IMR-90 (cell line): ENCODE data around the gene RNASE7. TPM values are rescaled to one million over a fixed set of nuclear protein-coding genes. Genes with fewer than 3 reads are reported as not detected.
"Not testable (repeated sequence)": the region's sequence is repeated elsewhere in the genome, so short reads cannot be mapped to it uniquely, and the experiment has no call there.

Source experiments
- ATAC-seq: fragments of 200-7000 bp; cut with Tn5 transposase; 2 replicates; pipeline ENCODE4 v1.9.1; 2020; ENCODE audit warnings: low read depth, mild to moderate bottlenecking, moderate library complexity
- BruUV-seq: library from RNA; stranded (reverse); fragments of 400-500 nt; replicated peaks from 2 replicates; lab custom pipeline; 2021; lab: Mats Ljungman, UMichigan
- CTCF ChIA-PET: fragments of 300-600 bp; formaldehyde crosslinking; extraction: SDS; loops from one replicate; lab custom pipeline; 2021; ENCODE audit warnings: antibody characterized with exemption; lab: Yijun Ruan, JAX
- POLR2A ChIA-PET: fragments of 300-600 bp; sonication (Branson Sonifier 250); formaldehyde crosslinking; loops from one replicate; lab custom pipeline; 2022; ENCODE audit warnings: antibody characterized with exemption; ENCODE audit not compliant: unreplicated experiment; lab: Charles Lee
- DNase-seq: peaks from one replicate; pipeline ENCODE4 v3.0.0; 2013
- H2AFZ ChIP-seq: replicated peaks from 2 replicates; pipeline ENCODE3; 2013; ENCODE audit warnings: low read length, mild to moderate bottlenecking; ENCODE audit not compliant: poor library complexity
- H2AK5ac ChIP-seq: 2 replicates; pipeline ENCODE4 v1.6.1; 2013; ENCODE audit warnings: low read depth, low read length, inconsistent platforms
- H2AK9ac ChIP-seq: replicated peaks from 2 replicates; pipeline ENCODE3; 2013; ENCODE audit warnings: mild to moderate bottlenecking, low read depth, low read length, moderate library complexity; ENCODE audit not compliant: poor library complexity
- H2BK120ac ChIP-seq: 2 replicates; pipeline ENCODE4 v1.6.1; 2013; ENCODE audit warnings: low read depth, low read length, inconsistent platforms
- H2BK15ac ChIP-seq: 3 replicates; pipeline ENCODE4 v1.6.1; 2013; ENCODE audit warnings: low read depth, low read length, inconsistent platforms
- H2BK20ac ChIP-seq: 2 replicates; pipeline ENCODE4 v1.6.1; 2013; ENCODE audit warnings: low read depth, mild to moderate bottlenecking, inconsistent platforms, low read length, moderate library complexity
- H2BK5ac ChIP-seq: 2 replicates; pipeline ENCODE4 v1.6.1; 2013; ENCODE audit warnings: mild to moderate bottlenecking, low read depth, low read length, inconsistent platforms; ENCODE audit not compliant: poor library complexity, severe bottlenecking
- H3K14ac ChIP-seq: replicated peaks from 2 replicates; pipeline ENCODE4 v1.6.1; 2013; ENCODE audit warnings: low read depth, low read length, inconsistent platforms
- H3K18ac ChIP-seq: 2 replicates; pipeline ENCODE4 v1.6.1; 2013; ENCODE audit warnings: low read depth, low read length, control low read depth
- H3K23ac ChIP-seq: 2 replicates; pipeline ENCODE4 v1.6.1; 2013; ENCODE audit warnings: low read depth, low read length, inconsistent platforms
- H3K27ac ChIP-seq: 2 replicates; pipeline ENCODE4 v1.5.1; 2013; ENCODE audit warnings: mild to moderate bottlenecking, control low read depth, low read length; ENCODE audit not compliant: insufficient read depth
- H3K27me3 ChIP-seq: 2 replicates; pipeline ENCODE4 v1.6.1; 2013; ENCODE audit warnings: low read length; ENCODE audit not compliant: control insufficient read depth, insufficient read depth
- H3K36me3 ChIP-seq: 2 replicates; pipeline ENCODE4 v1.6.1; 2013; ENCODE audit warnings: low read length, mixed read lengths; ENCODE audit not compliant: control insufficient read depth, insufficient read depth
- H3K4ac ChIP-seq: 2 replicates; pipeline ENCODE4 v1.6.1; 2013; ENCODE audit warnings: low read depth, low read length, inconsistent platforms
- H3K4me1 ChIP-seq: 2 replicates; pipeline ENCODE4 v1.6.1; 2013; ENCODE audit warnings: low read length, mixed read lengths; ENCODE audit not compliant: control insufficient read depth, insufficient read depth
- H3K4me2 ChIP-seq: 2 replicates; pipeline ENCODE4 v1.6.1; 2013; ENCODE audit warnings: low read depth, mild to moderate bottlenecking, control low read depth, low read length, moderate library complexity
- H3K4me3 ChIP-seq: 2 replicates; pipeline ENCODE4 v1.5.1; 2013; ENCODE audit warnings: low read depth, mild to moderate bottlenecking, control low read depth, low read length, moderate library complexity; ENCODE audit not compliant: insufficient read depth
- H3K56ac ChIP-seq: 2 replicates; pipeline ENCODE4 v1.6.1; 2013; ENCODE audit warnings: low read length, inconsistent platforms; ENCODE audit not compliant: insufficient read depth; ENCODE audit errors: extremely low read depth
- H3K79me1 ChIP-seq, 2 experiments: 2 replicates each; pipeline ENCODE4 v1.6.1; 2013; ENCODE audit warnings: low read length in 2 of 2, inconsistent platforms in 1 of 2, low read depth in 1 of 2
- H3K9ac ChIP-seq: 2 replicates; pipeline ENCODE4 v1.6.1; 2013; ENCODE audit warnings: low read depth, low read length, control low read depth
- H3K9me1 ChIP-seq: 2 replicates; pipeline ENCODE4 v1.6.1; 2013; ENCODE audit warnings: low read length, inconsistent platforms; ENCODE audit not compliant: insufficient read depth
- H3K9me3 ChIP-seq: 2 replicates; pipeline ENCODE4 v1.6.1; 2013; ENCODE audit warnings: low read length; ENCODE audit not compliant: control insufficient read depth, insufficient read depth
- H4K20me1 ChIP-seq: 2 replicates; pipeline ENCODE4 v1.6.1; 2013; ENCODE audit warnings: low read length, inconsistent platforms; ENCODE audit not compliant: insufficient read depth
- H4K5ac ChIP-seq: 2 replicates; pipeline ENCODE4 v1.6.1; 2013; ENCODE audit warnings: mild to moderate bottlenecking, low read depth, low read length, control low read depth
- H4K8ac ChIP-seq, 2 experiments: 2 replicates each; pipeline ENCODE4 v1.6.1; 2013; ENCODE audit warnings: low read depth in 2 of 2, low read length in 2 of 2, control low read depth in 1 of 2, inconsistent platforms in 1 of 2
- H4K91ac ChIP-seq: 2 replicates; pipeline ENCODE4 v1.6.1; 2013; ENCODE audit warnings: low read depth, low read length, inconsistent platforms; ENCODE audit not compliant: insufficient read depth
- WGBS, 2 experiments: methylation state at CpG; one replicate each; pipeline versions ENCODE4 v1.1.5 to v1.1.7; 2013; ENCODE audit warnings: missing lambda C conversion rate in 2 of 2; ENCODE audit not compliant: insufficient read length in 1 of 2; ENCODE audit errors: extremely low coverage in 2 of 2; 5-methylcytosine and 5-hydroxymethylcytosine counted together
- dilution Hi-C: fragments of 300-500 bp; cut with HindIII; formaldehyde crosslinking; loops from one replicate; pipeline ENCODE4 v1.14.3; 2018; ENCODE audit warnings: low sequenced_read_pairs; ENCODE audit not compliant: unreplicated experiment
- in situ Hi-C: fragments of 300-500 bp; cut with MboI; formaldehyde crosslinking; loops from 3 replicates; pipeline ENCODE4 v1.14.3; 2019; ENCODE audit warnings: low sequenced_read_pairs, inconsistent platforms, mixed read lengths
- intact Hi-C: fragments of 100-400 bp; cut with micrococcal nuclease; formaldehyde crosslinking; loops from 2 replicates; pipeline ENCODE4 v1.10.0; 2022
- polyA plus RNA-seq, 3 experiments: library from polyadenylated mRNA; depleted of rRNA; stranded (reverse); fragments of >200 nt; gene quantifications; 2 replicates each; pipeline ENCODE4 v1.2.3, GENCODE V29; 2012; ENCODE audit warnings: low replicate concordance in 1 of 3
- total RNA-seq: library from RNA; depleted of rRNA; stranded (reverse); fragments of >200 nt; gene quantifications from 2 replicates; pipeline ENCODE4 v1.2.3, GENCODE V29; 2012

RNASE7 gene
- total and polyA plus RNA-seq, 2 of the 4 experiments (the other 2 are of a cell fraction): not detected

DNA sequence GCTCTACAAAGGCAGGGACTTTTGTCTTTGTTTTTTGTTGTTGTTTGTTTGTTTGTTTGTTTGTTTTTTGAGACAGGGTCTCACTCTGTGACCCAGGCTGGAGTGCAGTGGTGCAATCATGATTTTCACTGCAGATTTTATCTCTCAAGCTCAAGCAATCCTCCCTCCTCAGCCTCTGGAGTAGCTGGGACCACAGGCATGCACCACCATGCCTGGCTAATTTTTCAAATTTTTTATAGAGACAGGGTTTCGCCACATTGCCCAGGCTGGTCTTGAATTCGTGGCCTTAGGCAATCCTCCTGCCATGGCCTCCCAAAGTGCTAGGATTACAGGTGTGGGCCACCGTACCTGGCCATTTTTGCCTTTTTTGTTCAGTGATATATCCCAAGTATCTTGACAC is 1.2 kb upstream of the RNASE7 start:
- H2AK9ac ChIP-seq, H3K9ac ChIP-seq, H2AK5ac ChIP-seq, H4K8ac ChIP-seq, H3K36me3 ChIP-seq, H3K4me2 ChIP-seq, H4K91ac ChIP-seq, POLR2A ChIA-PET, H2BK5ac ChIP-seq, DNase-seq, H3K4ac ChIP-seq, in situ Hi-C loops, H3K9me1 ChIP-seq, H2BK15ac ChIP-seq, H2BK120ac ChIP-seq, H2AFZ ChIP-seq, BruUV-seq, H4K5ac ChIP-seq, ATAC-seq, H3K4me1 ChIP-seq, H3K9me3 ChIP-seq, H3K18ac ChIP-seq, H3K79me1 ChIP-seq, H4K20me1 ChIP-seq, H3K56ac ChIP-seq, H3K4me3 ChIP-seq, H3K27ac ChIP-seq, H3K14ac ChIP-seq, H3K23ac ChIP-seq, H2BK20ac ChIP-seq, dilution Hi-C loops: not testable (repeated sequence)
- intact Hi-C loops: loop anchor here (1.0 to 2.0 kb wide), 4 partner anchors 27 to 344 kb away; no protein-coding TSS in a partner anchor
- no CpG with 5 or more reads among the region's 3 CpGs for WGBS, 2 experiments
- CTCF ChIA-PET: interaction anchor here (1.3 to 3.7 kb wide), 3 partner anchors 26 to 78 kb away, joined by 3 to 37 read pairs (median 5); no protein-coding TSS in a partner anchor
- H3K27me3 ChIP-seq: peaks cover 30% of the 10 kb centered on the region
